22Rv1 (cell line): ENCODE results near the gene HAS3.

Experiments used
- ZFX ChIP-seq: fragments of 450-650 bp; IDR thresholded peaks from 2 replicates; pipeline ENCODE4 v1.6.1; 2017; ENCODE audit warnings: antibody characterized with exemption, borderline replicate concordance
- TF ChIP-seq, protein P1 (sequence below): fragments of 450-650 bp; IDR thresholded peaks from 2 replicates; pipeline ENCODE4 v1.5.1; 2017; ENCODE audit warnings: mild to moderate bottlenecking

DNA sequence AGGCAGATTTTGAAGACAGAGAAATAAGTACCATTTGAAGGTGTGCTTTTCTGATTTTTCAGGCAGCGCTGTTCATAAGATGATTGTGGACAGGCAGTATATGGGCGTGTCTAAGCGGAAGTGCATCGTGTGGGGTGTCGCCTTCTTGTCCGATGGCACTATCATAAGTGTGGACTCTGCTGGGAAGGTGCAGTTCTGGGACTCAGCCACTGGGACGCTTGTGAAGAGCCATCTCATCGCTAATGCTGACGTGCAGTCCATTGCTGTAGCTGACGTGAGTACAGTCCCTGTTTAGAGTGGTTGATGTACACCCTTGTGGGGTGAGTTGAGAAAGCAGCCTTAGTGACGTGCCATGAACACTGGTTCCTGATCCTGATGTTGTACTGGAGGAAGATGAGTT lies 37.7 kb downstream of the HAS3 start:
- TF ChIP-seq, protein P1, sequence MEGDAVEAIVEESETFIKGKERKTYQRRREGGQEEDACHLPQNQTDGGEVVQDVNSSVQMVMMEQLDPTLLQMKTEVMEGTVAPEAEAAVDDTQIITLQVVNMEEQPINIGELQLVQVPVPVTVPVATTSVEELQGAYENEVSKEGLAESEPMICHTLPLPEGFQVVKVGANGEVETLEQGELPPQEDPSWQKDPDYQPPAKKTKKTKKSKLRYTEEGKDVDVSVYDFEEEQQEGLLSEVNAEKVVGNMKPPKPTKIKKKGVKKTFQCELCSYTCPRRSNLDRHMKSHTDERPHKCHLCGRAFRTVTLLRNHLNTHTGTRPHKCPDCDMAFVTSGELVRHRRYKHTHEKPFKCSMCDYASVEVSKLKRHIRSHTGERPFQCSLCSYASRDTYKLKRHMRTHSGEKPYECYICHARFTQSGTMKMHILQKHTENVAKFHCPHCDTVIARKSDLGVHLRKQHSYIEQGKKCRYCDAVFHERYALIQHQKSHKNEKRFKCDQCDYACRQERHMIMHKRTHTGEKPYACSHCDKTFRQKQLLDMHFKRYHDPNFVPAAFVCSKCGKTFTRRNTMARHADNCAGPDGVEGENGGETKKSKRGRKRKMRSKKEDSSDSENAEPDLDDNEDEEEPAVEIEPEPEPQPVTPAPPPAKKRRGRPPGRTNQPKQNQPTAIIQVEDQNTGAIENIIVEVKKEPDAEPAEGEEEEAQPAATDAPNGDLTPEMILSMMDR: no peak
- no peak for TF ChIP-seq ZFX
